AG04449 (cell line): ENCODE measurements around the gene PPP1R9B.

ENCODE experiments used
- CTCF ChIA-PET: fragments of 350-600 bp; formaldehyde crosslinking; extraction: SDS; loops from one replicate; lab custom pipeline; 2021; ENCODE audit warnings: antibody characterized with exemption; lab: Yijun Ruan, JAX
- POLR2A ChIA-PET: fragments of 400-600, 350-600 bp; formaldehyde crosslinking; extraction: SDS; loops from one replicate; lab custom pipeline; 2020; ENCODE audit warnings: antibody characterized with exemption, inconsistent platforms; lab: Yijun Ruan, JAX
- DNase-seq: peaks from one replicate; pipeline ENCODE4 v3.0.0-alpha.2; 2010; ENCODE audit warnings: low read depth, low spot score
- H3K4me3 ChIP-seq: 2 replicates; pipeline ENCODE4 v1.5.1; 2011; ENCODE audit warnings: low read depth, mild to moderate bottlenecking, control low read depth, low read length
- TF ChIP-seq, protein P1 (sequence below): IDR thresholded peaks from one replicate; pipeline ENCODE4 v1.5.1; 2011; ENCODE audit warnings: mild to moderate bottlenecking, moderate library complexity, low read length, control low read depth, inconsistent platforms; ENCODE audit not compliant: insufficient read depth; ENCODE audit errors: missing control alignments

PPP1R9B gene

DNA sequence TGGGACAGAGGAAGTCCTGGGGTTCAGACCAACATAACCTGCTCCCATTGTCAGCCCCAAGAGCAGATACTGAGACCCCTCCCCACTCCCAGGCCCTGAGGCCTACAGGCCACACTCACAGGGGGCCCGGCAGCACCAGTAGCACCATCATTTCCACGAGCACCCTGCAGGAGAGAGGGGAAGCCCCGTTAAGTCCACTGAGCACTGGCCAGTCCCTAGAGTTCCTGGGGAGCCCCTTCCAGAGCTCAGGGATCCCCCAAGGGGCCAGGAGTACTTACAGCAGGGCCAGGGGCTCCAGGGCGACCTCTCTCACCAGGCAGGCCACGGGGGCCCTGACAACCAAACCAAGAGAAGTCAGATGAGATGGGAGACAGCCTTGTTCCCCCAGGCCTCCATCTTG is 45.6 kb upstream of the PPP1R9B start:
- no peak for DNase-seq
- ChIA-PET CTCF (interaction anchor here (0.9 to 5.1 kb wide), 9 partner anchors 8 to 87 kb away, joined by 3 to 67 read pairs (median 3); partner anchors contain the start of gene TMEM92), POLR2A (interaction anchor here (1.6 to 44.9 kb wide), 8 partner anchors 9 to 99 kb away, joined by 7 to 2316 read pairs (median 82); partner anchors contain the start of genes COL1A1 and TMEM92)
- TF ChIP-seq, protein P1, sequence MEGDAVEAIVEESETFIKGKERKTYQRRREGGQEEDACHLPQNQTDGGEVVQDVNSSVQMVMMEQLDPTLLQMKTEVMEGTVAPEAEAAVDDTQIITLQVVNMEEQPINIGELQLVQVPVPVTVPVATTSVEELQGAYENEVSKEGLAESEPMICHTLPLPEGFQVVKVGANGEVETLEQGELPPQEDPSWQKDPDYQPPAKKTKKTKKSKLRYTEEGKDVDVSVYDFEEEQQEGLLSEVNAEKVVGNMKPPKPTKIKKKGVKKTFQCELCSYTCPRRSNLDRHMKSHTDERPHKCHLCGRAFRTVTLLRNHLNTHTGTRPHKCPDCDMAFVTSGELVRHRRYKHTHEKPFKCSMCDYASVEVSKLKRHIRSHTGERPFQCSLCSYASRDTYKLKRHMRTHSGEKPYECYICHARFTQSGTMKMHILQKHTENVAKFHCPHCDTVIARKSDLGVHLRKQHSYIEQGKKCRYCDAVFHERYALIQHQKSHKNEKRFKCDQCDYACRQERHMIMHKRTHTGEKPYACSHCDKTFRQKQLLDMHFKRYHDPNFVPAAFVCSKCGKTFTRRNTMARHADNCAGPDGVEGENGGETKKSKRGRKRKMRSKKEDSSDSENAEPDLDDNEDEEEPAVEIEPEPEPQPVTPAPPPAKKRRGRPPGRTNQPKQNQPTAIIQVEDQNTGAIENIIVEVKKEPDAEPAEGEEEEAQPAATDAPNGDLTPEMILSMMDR = no peak
- H3K4me3 ChIP-seq = peak overlapping the region; percentile 100

DNA sequence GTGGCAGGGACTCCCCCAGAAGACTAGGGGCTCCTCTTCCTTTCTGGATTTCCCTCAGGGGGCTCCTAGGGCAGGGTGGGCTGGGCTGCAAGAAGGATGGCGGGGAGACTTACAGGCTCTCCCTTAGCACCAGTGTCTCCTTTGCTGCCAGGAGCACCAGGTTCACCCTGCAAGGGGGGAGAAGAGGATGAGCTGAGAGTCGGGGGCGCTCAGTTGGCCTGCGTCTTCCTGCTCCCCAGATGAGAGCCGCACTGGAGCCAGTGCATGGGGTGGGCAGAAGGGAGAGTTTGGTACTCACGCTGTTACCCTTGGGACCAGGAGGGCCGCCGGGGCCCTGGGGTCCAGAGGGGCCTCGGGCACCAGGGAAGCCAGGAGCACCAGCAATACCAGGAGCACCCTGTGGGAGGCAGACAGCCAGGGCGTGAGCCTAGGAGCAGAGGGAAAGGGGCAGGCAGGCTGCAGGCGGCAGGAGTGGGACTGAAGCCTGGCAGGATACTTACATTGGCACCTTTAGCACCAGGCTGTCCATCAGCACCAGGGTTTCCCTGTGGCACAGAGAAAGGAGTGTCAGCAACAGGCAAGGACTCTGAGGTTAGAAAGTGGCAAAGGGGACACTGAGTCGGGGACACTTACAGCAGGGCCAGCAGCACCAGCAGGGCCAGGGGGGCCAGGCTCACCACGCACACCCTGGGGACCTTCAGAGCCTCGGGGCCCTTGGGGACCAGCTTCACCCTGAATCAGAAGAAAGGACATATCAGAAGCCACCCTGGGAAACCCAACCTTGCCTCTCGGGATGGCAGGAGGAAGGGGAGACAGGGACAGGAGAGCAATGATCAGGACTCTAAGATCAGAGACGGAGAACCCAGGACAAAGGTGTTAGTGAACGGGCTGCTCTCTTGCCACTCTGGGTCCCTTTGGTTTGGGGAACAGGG is 44.7 kb upstream of the PPP1R9B start:
- TF ChIP-seq, protein P1 = peak; percentile 65
- CTCF ChIA-PET = interaction anchor here (1.2 to 5.1 kb wide), 4 partner anchors 11 to 78 kb away, joined by 3 to 67 read pairs (median 34); partner anchors contain the start of gene TMEM92
- DNase-seq = no peak
- POLR2A ChIA-PET = interaction anchor here (1.6 to 44.9 kb wide), 7 partner anchors 9 to 100 kb away, joined by 7 to 2316 read pairs (median 146); partner anchors contain the start of genes COL1A1 and TMEM92
- peak overlapping the region; percentile 100 for H3K4me3 ChIP-seq

DNA sequence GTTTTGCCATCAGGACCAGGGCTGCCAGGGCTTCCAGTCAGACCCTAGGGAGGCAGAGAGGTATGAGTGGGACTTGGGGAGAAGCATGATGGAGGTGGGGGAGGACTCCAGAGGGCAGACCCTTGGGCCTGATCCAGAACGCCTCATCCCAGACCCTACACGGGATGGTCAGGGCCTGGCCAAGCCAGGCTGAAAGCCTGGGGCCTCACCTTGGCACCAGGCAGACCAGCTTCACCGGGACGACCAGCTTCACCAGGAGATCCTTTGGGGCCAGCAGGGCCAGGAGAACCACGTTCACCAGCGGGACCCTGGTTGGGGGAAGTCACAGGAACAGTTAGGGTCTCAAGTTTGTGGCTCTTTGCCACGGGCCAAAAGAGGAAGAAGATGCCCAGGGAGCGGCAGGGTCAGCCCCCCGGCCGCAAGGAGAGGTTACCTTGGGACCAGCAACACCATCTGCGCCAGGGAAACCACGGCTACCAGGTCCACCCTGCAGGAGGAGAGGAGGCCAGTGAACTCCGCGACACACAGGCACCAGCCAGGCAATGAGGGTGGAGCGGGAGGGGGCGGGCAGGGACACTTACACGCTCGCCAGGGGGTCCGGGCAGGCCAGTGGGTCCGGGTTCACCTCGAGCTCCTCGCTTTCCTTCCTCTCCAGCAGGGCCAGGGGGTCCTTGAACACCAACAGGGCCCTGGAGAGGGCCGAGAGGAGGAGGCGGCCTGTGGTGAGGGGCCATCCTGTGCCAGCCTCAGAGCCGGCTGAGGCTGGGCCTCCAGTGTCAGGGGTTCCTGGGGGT is 43.9 kb upstream of the PPP1R9B start:
- ChIA-PET POLR2A (interaction anchor here (1.5 to 44.9 kb wide), 6 partner anchors 8 to 95 kb away, joined by 9 to 2316 read pairs (median 150); partner anchors contain the start of genes COL1A1 and TMEM92), CTCF (interaction anchor here (4.7 to 5.1 kb wide), 2 partner anchors 74 to 79 kb away, joined by 61 to 67 read pairs; partner anchors contain the start of gene TMEM92)
- H3K4me3 ChIP-seq = peak overlapping the region; percentile 100
- no peak for DNase-seq
- TF ChIP-seq, protein P1 = no peak

DNA sequence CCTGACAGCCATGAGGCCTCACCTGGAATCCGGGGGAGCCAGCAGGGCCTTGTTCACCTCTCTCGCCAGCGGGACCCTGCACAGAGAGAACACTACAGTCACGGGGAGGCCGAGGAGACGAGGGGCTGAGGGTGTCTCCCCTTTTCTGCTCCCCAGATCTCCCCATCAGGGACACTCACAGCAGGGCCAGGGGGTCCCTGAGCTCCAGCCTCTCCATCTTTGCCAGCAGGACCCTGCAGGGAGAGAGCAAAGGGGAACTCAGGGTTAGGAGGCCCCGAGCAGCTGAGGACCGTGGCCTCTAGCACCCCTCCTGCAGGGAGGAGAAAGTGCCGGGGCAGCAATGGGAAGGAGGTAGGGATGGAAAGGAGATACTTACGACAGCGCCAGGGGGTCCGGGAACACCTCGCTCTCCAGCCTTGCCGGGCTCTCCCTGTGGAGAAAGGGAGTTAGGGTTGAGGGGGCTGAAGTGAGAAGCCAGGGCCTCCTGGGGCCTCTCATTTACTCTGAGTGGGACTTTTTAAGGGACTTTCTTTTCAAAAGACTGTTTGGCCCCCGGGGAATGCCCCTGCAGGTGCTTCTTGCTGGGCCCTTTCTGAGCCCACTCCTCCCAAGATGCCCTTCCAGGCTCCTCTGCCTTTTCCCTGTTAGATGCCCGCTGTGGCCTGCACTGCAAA is 42.3 kb upstream of the PPP1R9B start:
- no peak for DNase-seq
- POLR2A ChIA-PET = interaction anchor here (0.6 to 44.9 kb wide), 6 partner anchors 13 to 97 kb away, joined by 3 to 2316 read pairs (median 82); partner anchors contain the start of genes COL1A1 and TMEM92
- CTCF ChIA-PET = interaction anchor here (1.0 to 1.3 kb wide), 3 partner anchors 9 to 81 kb away, joined by 3 to 6 read pairs (median 5); partner anchors contain the start of gene COL1A1
- peak overlapping the region; percentile 33 for H3K4me3 ChIP-seq
- TF ChIP-seq, protein P1 = no peak

DNA sequence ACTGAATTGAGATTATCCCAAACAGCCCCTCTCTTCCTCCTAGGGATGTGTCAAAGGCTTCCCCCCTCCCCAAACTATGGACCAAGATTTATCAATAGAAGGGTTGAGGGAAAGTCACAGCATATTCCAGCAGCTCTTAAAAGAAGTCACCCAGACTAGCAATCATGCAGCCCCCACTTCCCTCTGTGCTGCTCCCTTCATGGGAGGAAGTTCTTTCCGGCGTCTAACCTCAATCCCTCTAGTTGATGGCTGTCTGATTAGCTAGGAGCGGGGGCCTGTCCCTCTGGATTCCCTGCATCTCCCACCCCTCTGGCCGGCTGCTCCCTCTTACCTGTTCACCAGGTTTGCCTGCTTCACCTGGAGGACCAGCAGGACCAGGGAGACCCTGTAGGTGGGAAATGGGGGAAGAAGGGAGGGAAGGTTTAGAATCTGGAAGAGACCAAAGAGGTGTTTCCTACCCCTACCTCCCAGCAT is 41.7 kb upstream of the PPP1R9B start:
- CTCF ChIA-PET = interaction anchor here (1.0 to 1.3 kb wide), 3 partner anchors 9 to 81 kb away, joined by 3 to 6 read pairs (median 5); partner anchors contain the start of gene COL1A1
- POLR2A ChIA-PET = interaction anchor here (4.3 to 44.9 kb wide), 4 partner anchors 12 to 97 kb away, joined by 19 to 2316 read pairs (median 781); partner anchors contain the start of genes COL1A1 and TMEM92
- TF ChIP-seq, protein P1 = no peak
- peak overlapping the region; percentile 33 for H3K4me3 ChIP-seq
- no peak for DNase-seq
